Effector CD4-positive, alpha-beta T cell (primary cell): ENCODE measurements around the gene RASL11A.
"Not testable (repeated sequence)": the region's sequence is repeated elsewhere in the genome, so short reads cannot be mapped to it uniquely, and the experiment has no call there.

Source experiments
- DNase-seq: peaks from one replicate; pipeline ENCODE4 v3.0.0-alpha.2; 2020

Gene RASL11A

DNA sequence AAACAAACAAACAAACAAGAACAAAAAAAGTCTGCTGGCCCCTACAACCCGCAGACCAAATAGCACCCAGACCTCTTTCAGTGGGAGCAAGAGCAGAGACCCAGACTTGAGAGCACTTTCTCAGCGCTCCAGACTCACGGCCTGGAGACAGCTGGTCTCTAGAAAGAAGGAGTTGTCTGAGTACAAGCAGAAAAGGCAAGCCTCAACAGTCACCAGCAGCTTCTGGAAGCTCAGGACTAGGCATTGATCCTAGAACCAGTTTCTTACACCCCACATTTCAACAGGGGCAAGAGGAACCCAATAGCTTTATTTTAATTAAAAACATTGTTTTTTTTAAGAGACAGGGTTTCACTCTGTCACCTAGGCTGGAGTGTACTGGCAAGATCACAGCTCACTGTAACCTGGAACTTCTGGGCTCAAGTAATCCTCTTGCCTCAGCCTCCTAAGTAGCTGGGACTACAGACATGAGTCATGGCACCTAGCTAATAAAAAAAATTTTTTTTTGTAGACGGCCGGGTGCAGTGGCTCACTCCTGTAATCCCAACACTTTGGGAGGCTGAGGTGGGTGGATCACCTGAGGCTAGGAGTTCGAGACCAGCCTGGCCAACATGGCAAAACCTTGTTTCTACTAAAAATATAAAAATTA is 30.4 kb downstream of the RASL11A start:
- no peak for DNase-seq

DNA sequence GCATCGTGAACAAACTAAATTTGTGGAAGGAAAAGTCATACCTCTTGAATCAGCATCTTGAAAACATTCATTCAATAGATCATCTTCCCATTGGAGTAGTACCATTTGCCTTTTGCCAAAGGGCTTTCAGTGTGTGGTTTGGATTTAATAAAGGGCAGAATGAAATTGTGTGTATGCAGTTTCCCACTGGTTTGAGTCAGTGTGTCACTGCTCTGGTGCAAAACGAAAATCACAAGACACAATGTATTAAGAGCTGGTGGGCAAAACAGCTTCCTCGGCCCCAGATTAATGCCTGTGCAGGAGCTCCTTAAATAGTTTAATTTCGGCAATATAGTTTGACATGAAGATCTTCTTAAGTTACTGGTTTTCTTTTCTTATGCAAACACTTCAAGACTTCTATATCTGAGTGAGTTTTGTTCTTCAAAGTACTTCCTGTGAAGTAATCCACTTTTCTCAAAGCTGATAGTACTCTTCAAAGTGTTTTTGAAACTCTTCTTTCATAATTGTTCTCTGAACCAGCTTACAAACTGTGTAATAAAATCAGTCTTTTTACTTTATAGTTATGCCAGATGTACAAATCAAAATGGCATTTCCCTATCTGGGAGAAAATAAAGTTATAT is 32.1 kb downstream of the RASL11A start:
- DNase-seq: no peak

DNA sequence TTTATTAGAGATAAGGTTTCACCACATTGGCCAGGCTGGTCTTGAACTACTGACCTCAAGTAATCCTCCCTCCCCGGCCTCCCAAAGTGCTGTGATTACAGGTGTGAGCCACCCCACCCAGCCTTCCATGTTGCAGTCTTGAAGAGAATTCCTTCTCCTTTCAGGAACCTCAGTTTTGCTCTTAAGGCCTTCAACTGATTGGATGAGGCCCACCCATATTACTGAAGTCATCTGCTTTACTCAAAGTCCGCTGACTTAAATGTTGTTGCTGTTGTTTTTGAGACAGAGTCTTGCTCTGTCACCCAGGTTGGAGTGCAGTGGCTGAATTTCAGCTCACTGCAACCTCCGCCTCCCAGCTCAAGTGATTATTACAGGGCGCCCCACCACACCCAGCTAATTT is 33.5 kb downstream of the RASL11A start:
- no peak for DNase-seq

DNA sequence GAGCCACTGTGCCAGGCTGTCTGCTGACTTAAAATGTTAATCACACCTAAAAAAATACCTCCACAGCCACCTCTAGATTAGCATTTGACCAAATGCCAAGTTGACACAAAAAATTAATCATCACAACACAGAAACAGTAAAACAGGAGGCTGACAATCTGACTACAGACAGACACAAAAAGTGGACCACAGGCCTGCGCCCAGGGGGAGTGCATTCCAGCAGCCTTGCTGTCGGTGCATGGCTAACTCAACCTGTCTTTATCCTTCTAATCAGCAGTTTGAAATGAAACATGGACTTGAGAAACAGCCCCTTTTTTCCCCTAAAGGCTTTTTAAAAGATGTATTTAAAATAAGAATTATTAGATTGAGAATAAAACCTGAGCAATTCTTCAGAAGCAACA is 34.0 kb downstream of the RASL11A start:
- no peak for DNase-seq

DNA sequence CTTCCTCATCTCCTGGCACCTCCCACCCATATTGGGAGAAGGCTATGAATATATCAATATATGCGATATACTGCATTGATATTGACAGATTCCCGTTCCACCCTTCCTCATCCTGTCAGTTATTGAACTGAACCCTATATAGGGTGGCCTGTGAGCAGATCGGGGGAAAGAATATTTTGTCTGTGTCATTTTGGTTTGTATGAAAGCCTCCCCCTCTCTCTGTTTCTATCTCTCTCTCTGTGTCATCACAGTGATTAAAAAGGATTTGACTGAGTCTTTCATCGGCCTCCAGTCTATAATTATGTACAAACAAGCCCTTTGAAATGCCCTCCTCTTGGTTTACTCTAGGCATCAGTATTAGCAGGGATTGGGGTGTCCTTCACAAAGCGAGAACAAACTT is 35.7 kb downstream of the RASL11A start:
- DNase-seq: no peak

DNA sequence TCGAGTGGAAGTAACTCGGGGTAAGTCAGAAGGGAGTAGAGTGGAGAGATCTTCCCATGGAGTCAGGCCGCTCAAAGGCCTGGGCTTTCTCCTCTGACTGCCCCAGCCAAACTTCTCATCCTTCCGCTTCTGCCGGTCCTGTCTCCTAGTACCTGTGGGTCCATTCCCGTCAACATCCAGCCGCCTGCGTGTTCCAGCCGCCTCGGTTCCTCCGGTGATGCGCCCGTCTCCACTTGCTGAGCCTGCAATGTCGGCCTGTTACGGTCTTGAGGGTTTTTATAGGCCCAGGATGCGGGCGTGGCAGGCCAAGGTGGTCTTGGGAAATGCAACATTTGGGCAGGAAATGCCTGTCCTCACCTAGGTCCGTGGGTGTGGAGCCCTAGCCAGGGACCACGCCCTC is 38.3 kb downstream of the RASL11A start:
- DNase-seq: no peak

DNA sequence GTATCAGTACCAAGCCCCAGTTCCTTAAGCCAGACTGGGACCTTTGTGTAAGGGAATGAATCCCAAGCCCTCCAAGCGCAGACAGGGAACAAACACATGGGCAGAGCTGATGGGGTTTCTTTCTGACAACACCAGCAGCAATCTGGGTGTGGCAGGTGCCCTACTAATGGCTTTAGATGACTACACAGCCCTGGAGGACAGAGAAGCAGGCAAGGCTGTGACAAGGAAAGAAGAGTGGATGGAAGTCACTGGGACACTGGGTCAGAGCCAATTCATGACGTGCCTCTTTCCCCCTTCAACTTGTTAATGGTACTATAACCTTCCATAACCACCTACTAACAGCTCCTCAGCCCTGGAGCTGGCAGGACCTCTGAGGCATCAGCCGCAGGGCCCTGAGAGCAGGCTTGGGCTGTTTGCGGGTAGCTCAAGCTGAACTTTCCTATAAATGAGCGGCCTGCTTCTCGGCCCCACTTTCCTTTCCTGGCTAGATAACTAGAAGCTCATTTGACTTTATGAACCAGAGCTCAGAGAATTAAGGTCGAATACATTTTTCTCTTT is 38.9 kb downstream of the RASL11A start:
- DNase-seq: no peak

DNA sequence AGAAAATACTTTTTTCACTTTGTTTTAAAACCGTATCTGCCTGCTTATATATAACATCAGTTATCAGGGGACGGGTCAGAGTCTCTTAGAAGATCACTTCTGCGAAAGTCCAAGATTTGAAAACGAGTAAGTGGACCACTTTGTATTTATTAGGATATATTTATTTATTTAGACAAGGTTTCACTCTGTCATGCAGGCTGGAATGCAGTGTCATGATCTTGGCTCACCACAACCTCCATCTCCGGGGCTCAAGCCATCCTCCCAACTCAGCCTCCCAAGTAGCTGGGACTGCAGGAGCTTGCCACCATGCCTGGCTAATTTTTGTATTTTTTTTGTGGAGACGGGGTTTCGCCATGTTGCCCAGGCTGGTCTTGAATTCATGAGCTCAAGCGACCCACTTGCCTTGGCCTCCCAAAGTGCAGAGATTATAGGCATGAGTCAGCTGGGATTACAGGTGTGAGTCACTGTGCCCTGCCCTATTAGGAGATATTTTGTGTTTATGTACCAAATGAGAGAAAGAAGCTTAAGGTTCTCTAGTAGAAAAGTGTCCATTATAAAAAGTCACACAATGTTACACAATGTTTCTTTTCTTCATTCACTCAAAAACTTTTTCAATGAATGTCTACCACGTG is 39.5 kb downstream of the RASL11A start:
- no peak for DNase-seq

DNA sequence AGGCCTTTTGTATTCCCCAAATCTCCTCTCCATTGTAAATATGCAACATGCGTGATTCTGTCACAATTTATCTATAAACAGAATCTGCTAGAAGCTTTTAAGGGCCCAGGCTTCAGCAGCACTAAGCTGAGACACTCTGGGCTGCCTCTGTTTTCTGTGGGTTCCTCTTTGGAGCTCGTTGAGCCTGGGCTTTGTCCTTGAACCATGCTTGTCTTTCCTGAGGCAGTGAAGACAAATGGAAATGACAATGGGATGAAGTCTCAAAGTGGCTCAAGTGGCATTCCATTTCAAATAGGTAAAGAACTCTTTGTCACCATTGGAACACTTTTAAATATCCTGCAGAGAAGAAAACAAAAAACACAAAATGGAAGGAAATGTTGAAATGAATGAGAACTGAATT is 40.3 kb downstream of the RASL11A start:
- DNase-seq: no peak

DNA sequence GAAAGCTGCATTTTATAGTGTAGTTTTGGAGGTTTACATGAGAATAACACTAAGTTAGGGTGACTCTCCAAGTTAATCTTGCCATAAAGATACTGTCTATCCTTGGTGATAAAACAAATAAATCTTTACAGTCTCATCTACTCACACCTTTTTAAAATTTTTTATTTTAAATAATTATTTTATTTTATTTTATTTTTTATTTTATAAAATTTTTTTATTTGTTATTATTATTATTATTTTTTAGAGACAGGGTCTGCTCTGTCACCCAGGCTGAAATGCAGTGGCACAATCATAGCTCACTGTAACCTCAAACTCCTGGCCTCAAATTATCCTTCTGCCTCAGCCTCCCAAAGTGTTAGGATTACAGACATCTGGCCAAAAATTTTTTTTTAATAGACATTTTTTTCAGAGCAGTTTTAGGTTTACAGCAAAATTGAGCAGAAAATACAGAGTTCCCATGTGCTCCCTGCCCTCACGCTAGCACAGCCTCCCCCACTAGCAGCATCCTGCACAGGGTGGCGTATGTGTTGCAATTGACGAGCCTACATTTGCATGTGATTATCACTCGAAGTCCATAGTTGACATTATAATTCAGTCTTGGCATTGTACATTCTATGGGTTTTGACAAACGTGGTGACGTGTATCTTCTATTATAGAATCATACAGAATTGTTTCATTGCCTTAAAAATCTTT is 41.0 kb downstream of the RASL11A start:
- no peak for DNase-seq

DNA sequence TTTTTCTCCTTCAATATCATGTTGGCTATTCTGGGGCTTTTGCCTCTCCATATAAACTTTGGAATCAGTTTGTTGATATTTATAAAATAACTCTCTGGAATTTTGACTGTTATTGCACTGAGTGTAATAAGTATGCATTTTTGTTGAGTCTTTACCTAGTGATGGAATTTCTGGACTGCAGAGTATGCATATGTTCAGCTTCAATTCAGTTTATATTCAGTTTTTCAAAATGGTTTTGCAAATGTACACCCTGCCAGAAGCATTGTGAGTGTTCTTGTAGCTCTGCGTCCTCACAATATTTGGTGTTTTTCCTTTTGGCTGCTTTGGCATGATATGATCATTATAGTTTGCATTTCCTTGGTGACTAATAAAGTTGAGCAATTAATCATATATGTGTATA is 43.1 kb downstream of the RASL11A start:
- DNase-seq: no peak

DNA sequence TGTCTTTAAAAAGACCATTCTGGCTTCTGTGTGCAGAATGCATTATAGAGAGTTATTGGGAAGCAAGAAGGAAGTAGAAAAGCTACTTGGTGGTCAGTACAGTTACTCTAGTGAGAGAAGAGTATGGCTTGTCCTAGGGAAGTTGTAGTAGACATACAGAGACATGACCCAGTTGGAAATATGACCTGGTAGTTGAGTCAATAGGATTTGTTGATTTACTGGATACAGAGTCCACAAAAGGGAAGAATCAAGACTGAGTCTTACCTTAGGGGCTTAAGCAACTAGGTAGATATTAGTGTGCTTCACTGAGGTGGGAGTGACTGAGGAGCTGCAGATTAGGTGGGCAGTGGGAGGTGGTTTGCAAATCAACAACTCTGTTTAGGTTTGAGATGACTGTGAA is 48.8 kb downstream of the RASL11A start:
- DNase-seq: no peak

DNA sequence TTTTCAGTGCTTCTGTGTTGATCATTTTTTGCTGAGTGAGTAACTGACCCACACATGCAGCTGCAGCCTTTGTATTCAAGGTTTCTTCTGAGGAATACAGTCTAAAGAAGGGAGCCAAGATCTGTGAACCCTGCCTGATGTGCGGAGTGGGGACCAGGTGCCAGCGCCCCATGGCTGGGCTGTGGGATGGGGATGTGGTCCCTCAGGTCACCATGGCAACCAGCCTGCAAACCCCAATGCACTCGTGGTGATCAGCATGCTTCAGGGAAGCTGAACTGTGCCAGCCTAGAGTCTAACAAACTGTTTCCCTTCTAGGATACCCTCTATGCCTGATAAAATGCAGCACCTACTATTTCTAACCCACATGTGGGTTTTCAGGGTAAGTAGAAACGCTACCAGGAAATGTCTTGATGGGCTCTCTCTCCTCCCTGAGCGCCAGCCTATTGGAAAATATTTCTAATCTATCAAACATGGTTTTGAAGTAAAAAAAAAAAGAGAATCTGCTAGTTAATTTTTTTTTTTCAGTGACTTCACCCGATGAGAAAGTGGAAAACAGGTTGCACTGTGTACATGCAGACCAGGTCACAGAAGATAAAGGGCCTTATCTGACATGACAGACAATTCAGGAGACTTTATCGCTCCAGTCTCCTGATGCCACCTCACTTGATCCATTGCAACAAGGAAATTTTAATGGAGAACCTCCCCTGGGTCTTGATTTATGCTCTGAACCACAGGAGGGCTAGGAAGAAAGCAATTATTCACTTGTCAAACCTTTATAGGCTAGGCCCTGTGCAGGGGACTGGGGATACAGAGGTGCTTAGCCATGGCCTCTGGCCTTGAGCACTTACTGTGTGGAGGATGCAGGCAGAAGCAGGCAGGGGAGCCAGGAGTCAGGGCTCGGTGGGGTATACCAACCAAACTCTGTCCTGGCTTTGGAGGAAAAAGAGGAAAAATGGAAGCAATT is 51.1 kb downstream of the RASL11A start:
- no peak for DNase-seq

DNA sequence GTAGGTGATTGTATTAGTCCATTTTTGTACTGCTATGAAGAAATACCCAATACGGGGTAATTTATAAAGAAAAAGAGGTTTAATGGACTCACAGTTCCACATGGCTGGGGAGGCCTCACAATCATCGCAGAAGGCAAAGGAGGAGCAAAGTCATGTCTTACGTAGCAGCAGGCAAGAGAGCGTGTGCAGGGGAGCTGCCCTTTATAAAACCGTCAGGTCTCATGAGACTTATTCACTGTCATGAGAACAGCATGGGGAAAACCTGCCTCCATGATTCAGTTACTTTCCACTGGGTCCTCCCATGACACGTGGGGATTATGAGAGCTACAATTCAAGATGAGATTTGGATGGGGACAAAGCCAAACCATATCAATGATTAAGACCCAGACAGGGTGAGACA is 51.8 kb downstream of the RASL11A start:
- DNase-seq: not testable (repeated sequence)
